Measurements from ENCODE around the gene C9orf72.
A peak's percentile ranks its signal among the peaks of the same experiment; 100 is the strongest.
"Not testable (repeated sequence)": the region's sequence is repeated elsewhere in the genome, so short reads cannot be mapped to it uniquely, and the experiment has no call there.

Gene C9orf72

GRCh38 chr9:27572918-27573633 is at the start of gene C9orf72:
C9orf72 (minus strand) TSS chr9:27573481; CDS start chr9:27567120, 6,361 bp downstream.
- no peaks in the 10 kb centered on the region for H3K36me3 ChIP-seq (ENCODE audit: control insufficient read depth, insufficient read depth, low read length)
- no peaks in the 10 kb centered on the region for H3K27me3 ChIP-seq (ENCODE audit: control insufficient read depth, insufficient read depth, low read length)
- peak within 1 kb of the TSS; percentile 74 for H3K4me3 ChIP-seq (ENCODE audit: low read depth, low read length)
- peak within 1 kb of the TSS; percentile 97 for H3K27ac ChIP-seq (ENCODE audit: low read depth, low read length)
- H3K9me3 ChIP-seq (ENCODE audit: control insufficient read depth, insufficient read depth, low read length), result no peaks in the 10 kb centered on the region; the same call in 1 of the 2 replicates
- peak within 1 kb of the TSS; percentile 80 for H3K9ac ChIP-seq (ENCODE audit: low read depth, low read length)
- peaks cover 8% of the 10 kb centered on the region for H3K4me1 ChIP-seq (ENCODE audit: control insufficient read depth, insufficient read depth, low read length)

GRCh38 chr9:27622693-27623340 is 49.5 kb upstream of the C9orf72 start:
- Histone ChIP-seq H3K27me3 (ENCODE audit: control insufficient read depth, insufficient read depth, low read length) (no peaks in the 10 kb centered on the region), H3K9me3 (ENCODE audit: control insufficient read depth, insufficient read depth, low read length) (no peaks in the 10 kb centered on the region)

GRCh38 chr9:27619743-27620142 is 46.5 kb upstream of the C9orf72 start:
- no peaks in the 10 kb centered on the region for H3K9me3 ChIP-seq (ENCODE audit: control insufficient read depth, insufficient read depth, low read length)
- H3K4me1 ChIP-seq (ENCODE audit: control insufficient read depth, insufficient read depth, low read length), result no peaks in the 10 kb centered on the region
- H3K9ac ChIP-seq (ENCODE audit: low read depth, low read length), result no peak overlapping the region
- no peak overlapping the region for H3K27ac ChIP-seq (ENCODE audit: low read depth, low read length)
- no peaks in the 10 kb centered on the region for H3K36me3 ChIP-seq (ENCODE audit: control insufficient read depth, insufficient read depth, low read length)
- no peak overlapping the region for H3K4me3 ChIP-seq (ENCODE audit: low read depth, low read length)
- no peaks in the 10 kb centered on the region for H3K27me3 ChIP-seq (ENCODE audit: control insufficient read depth, insufficient read depth, low read length)

More at GRCh38 chr9:27622693-27623340, 49.5 kb upstream of the C9orf72 start:
- Histone ChIP-seq H3K36me3 (ENCODE audit: control insufficient read depth, insufficient read depth, low read length) (no peaks in the 10 kb centered on the region), H3K9ac (ENCODE audit: low read depth, low read length) (no peak overlapping the region), H3K4me1 (ENCODE audit: control insufficient read depth, insufficient read depth, low read length) (peaks cover 3% of the 10 kb centered on the region; the same call in 1 of the 2 replicates), H3K4me3 (ENCODE audit: low read depth, low read length) (no peak overlapping the region), H3K27ac (ENCODE audit: low read depth, low read length) (no peak overlapping the region)

- Histone ChIP-seq H3K4me1 (ENCODE audit: control insufficient read depth, insufficient read depth, low read length) (no peaks in the 10 kb centered on the region), H3K4me3 (ENCODE audit: low read depth, low read length) (no peak overlapping the region), H3K36me3 (ENCODE audit: control insufficient read depth, insufficient read depth, low read length) (no peaks in the 10 kb centered on the region), H3K27ac (ENCODE audit: low read depth, low read length) (no peak overlapping the region), H3K9me3 (ENCODE audit: control insufficient read depth, insufficient read depth, low read length) (no peaks in the 10 kb centered on the region), H3K9ac (ENCODE audit: low read depth, low read length) (no peak overlapping the region), H3K27me3 (ENCODE audit: control insufficient read depth, insufficient read depth, low read length) (no peaks in the 10 kb centered on the region)
Observed at GRCh38 chr9:27618066-27618465, 44.8 kb upstream of the C9orf72 start.

- no peaks in the 10 kb centered on the region for H3K36me3 ChIP-seq (ENCODE audit: control insufficient read depth, insufficient read depth, low read length)
- H3K27ac ChIP-seq (ENCODE audit: low read depth, low read length), result no peak overlapping the region
- no peaks in the 10 kb centered on the region for H3K27me3 ChIP-seq (ENCODE audit: control insufficient read depth, insufficient read depth, low read length)
- H3K4me1 ChIP-seq (ENCODE audit: control insufficient read depth, insufficient read depth, low read length), result no peaks in the 10 kb centered on the region
- H3K4me3 ChIP-seq (ENCODE audit: low read depth, low read length), result no peak overlapping the region
- no peak overlapping the region for H3K9ac ChIP-seq (ENCODE audit: low read depth, low read length)
- no peaks in the 10 kb centered on the region for H3K9me3 ChIP-seq (ENCODE audit: control insufficient read depth, insufficient read depth, low read length)
Observed at GRCh38 chr9:27614551-27614950, 41.3 kb upstream of the C9orf72 start.

- H3K9me3 ChIP-seq (ENCODE audit: control insufficient read depth, insufficient read depth, low read length); H3K27ac ChIP-seq (ENCODE audit: low read depth, low read length); H3K9ac ChIP-seq (ENCODE audit: low read depth, low read length); H3K4me1 ChIP-seq (ENCODE audit: control insufficient read depth, insufficient read depth, low read length); H3K36me3 ChIP-seq (ENCODE audit: control insufficient read depth, insufficient read depth, low read length); H3K27me3 ChIP-seq (ENCODE audit: control insufficient read depth, insufficient read depth, low read length); H3K4me3 ChIP-seq (ENCODE audit: low read depth, low read length): not testable (repeated sequence)
Observed at GRCh38 chr9:27612036-27612435, 38.8 kb upstream of the C9orf72 start.

GRCh38 chr9:27610622-27611021 is 37.3 kb upstream of the C9orf72 start:
- Histone ChIP-seq H3K9me3 (ENCODE audit: control insufficient read depth, insufficient read depth, low read length) (no peaks in the 10 kb centered on the region), H3K4me1 (ENCODE audit: control insufficient read depth, insufficient read depth, low read length) (no peaks in the 10 kb centered on the region), H3K9ac (ENCODE audit: low read depth, low read length) (no peak overlapping the region), H3K4me3 (ENCODE audit: low read depth, low read length) (no peak overlapping the region), H3K36me3 (ENCODE audit: control insufficient read depth, insufficient read depth, low read length) (no peaks in the 10 kb centered on the region), H3K27me3 (ENCODE audit: control insufficient read depth, insufficient read depth, low read length) (no peaks in the 10 kb centered on the region), H3K27ac (ENCODE audit: low read depth, low read length) (no peak overlapping the region)

- Histone ChIP-seq H3K27ac (ENCODE audit: low read depth, low read length) (no peak overlapping the region), H3K4me3 (ENCODE audit: low read depth, low read length) (no peak overlapping the region), H3K27me3 (ENCODE audit: control insufficient read depth, insufficient read depth, low read length) (no peaks in the 10 kb centered on the region), H3K4me1 (ENCODE audit: control insufficient read depth, insufficient read depth, low read length) (peaks cover 6% of the 10 kb centered on the region; the same call in 1 of the 2 replicates), H3K36me3 (ENCODE audit: control insufficient read depth, insufficient read depth, low read length) (no peaks in the 10 kb centered on the region), H3K9ac (ENCODE audit: low read depth, low read length) (no peak overlapping the region), H3K9me3 (ENCODE audit: control insufficient read depth, insufficient read depth, low read length) (no peaks in the 10 kb centered on the region)
Observed at GRCh38 chr9:27602954-27603353, 29.7 kb upstream of the C9orf72 start.

- Histone ChIP-seq H3K4me3 (ENCODE audit: low read depth, low read length) (no peak overlapping the region), H3K36me3 (ENCODE audit: control insufficient read depth, insufficient read depth, low read length) (no peaks in the 10 kb centered on the region), H3K9ac (ENCODE audit: low read depth, low read length) (no peak overlapping the region), H3K4me1 (ENCODE audit: control insufficient read depth, insufficient read depth, low read length) (peaks cover 6% of the 10 kb centered on the region; the same call in 1 of the 2 replicates), H3K27ac (ENCODE audit: low read depth, low read length) (no peak overlapping the region), H3K9me3 (ENCODE audit: control insufficient read depth, insufficient read depth, low read length) (no peaks in the 10 kb centered on the region), H3K27me3 (ENCODE audit: control insufficient read depth, insufficient read depth, low read length) (no peaks in the 10 kb centered on the region)
Observed at GRCh38 chr9:27602142-27602861, 29.0 kb upstream of the C9orf72 start.

GRCh38 chr9:27601396-27601795 is 28.1 kb upstream of the C9orf72 start:
- no peak overlapping the region for H3K27ac ChIP-seq (ENCODE audit: low read depth, low read length)

GRCh38 chr9:27600256-27600655 is 27.0 kb upstream of the C9orf72 start:
- Histone ChIP-seq H3K27me3 (ENCODE audit: control insufficient read depth, insufficient read depth, low read length) (no peaks in the 10 kb centered on the region), H3K27ac (ENCODE audit: low read depth, low read length) (no peak overlapping the region), H3K4me3 (ENCODE audit: low read depth, low read length) (no peak overlapping the region), H3K4me1 (ENCODE audit: control insufficient read depth, insufficient read depth, low read length) (peaks cover 6% of the 10 kb centered on the region; the same call in 1 of the 2 replicates), H3K36me3 (ENCODE audit: control insufficient read depth, insufficient read depth, low read length) (no peaks in the 10 kb centered on the region), H3K9me3 (ENCODE audit: control insufficient read depth, insufficient read depth, low read length) (no peaks in the 10 kb centered on the region), H3K9ac (ENCODE audit: low read depth, low read length) (no peak overlapping the region)

More at GRCh38 chr9:27601396-27601795, 28.1 kb upstream of the C9orf72 start:
- peaks cover 6% of the 10 kb centered on the region; the same call in 1 of the 2 replicates for H3K4me1 ChIP-seq (ENCODE audit: control insufficient read depth, insufficient read depth, low read length)
- H3K9me3 ChIP-seq (ENCODE audit: control insufficient read depth, insufficient read depth, low read length), result no peaks in the 10 kb centered on the region
- H3K4me3 ChIP-seq (ENCODE audit: low read depth, low read length), result no peak overlapping the region
- H3K36me3 ChIP-seq (ENCODE audit: control insufficient read depth, insufficient read depth, low read length), result no peaks in the 10 kb centered on the region
- H3K27me3 ChIP-seq (ENCODE audit: control insufficient read depth, insufficient read depth, low read length), result no peaks in the 10 kb centered on the region
- H3K9ac ChIP-seq (ENCODE audit: low read depth, low read length), result no peak overlapping the region
